ENCODE data around the gene CCDC196. TPM values are rescaled to one million over a fixed set of nuclear protein-coding genes. Genes with fewer than 3 reads are reported as not detected.

Gene CCDC196
- total RNA-seq, 1 donor from 2014 or later, result not detected

Other genes starting within 250 kb of the CCDC196 start
- gene GPHN, start 21.8 kb downstream of the CCDC196 start, total RNA-seq, result 7.1 and 11.3 TPM in 2 replicates